ENCODE measurements around the gene UBE2J1.

UBE2J1 gene

GRCh38 chr6:89317067-89317466, 35.5 kb downstream of the UBE2J1 start:
- DNase-seq (ENCODE audit: low spot score): no peak
- no peak for TF ChIP-seq CTCF (IDR thresholded peaks at IDR 0.05; ENCODE audit: extremely low read depth, insufficient read depth, missing control alignments)
- in situ Hi-C loops (cut with MboI; ENCODE audit: low pct_unique_long_range_greater_than_20kb, low sequenced_read_pairs, unreplicated experiment): no loop called here

GRCh38 chr6:89315249-89315885, 37.2 kb downstream of the UBE2J1 start, which contains the start of gene GABRR2:
TSS of gene GABRR2 (minus strand) at chr6:89315299. CDS start at chr6:89315165, 134 bp downstream.
- in situ Hi-C loops (cut with MboI; ENCODE audit: low pct_unique_long_range_greater_than_20kb, low sequenced_read_pairs, unreplicated experiment): no loop called here
- DNase-seq (ENCODE audit: low spot score): no peak
- TF ChIP-seq CTCF (IDR thresholded peaks at IDR 0.05; ENCODE audit: extremely low read depth, insufficient read depth, missing control alignments): no peak

- TF ChIP-seq CTCF (IDR thresholded peaks at IDR 0.05; ENCODE audit: extremely low read depth, insufficient read depth, missing control alignments): no peak
- in situ Hi-C loops (cut with MboI; ENCODE audit: low pct_unique_long_range_greater_than_20kb, low sequenced_read_pairs, unreplicated experiment): no loop called here
- no peak for DNase-seq (ENCODE audit: low spot score)
Observed at GRCh38 chr6:89314692-89315091, 37.8 kb downstream of the UBE2J1 start.

GRCh38 chr6:89313006-89313405, 39.5 kb downstream of the UBE2J1 start:
- no peak for DNase-seq (ENCODE audit: low spot score)
- no peak for TF ChIP-seq CTCF (IDR thresholded peaks at IDR 0.05; ENCODE audit: extremely low read depth, insufficient read depth, missing control alignments)
- in situ Hi-C loops (cut with MboI; ENCODE audit: low pct_unique_long_range_greater_than_20kb, low sequenced_read_pairs, unreplicated experiment): no loop called here

GRCh38 chr6:89311853-89312531, 40.5 kb downstream of the UBE2J1 start:
- no peak for DNase-seq (ENCODE audit: low spot score)
- in situ Hi-C loops (cut with MboI; ENCODE audit: low pct_unique_long_range_greater_than_20kb, low sequenced_read_pairs, unreplicated experiment): no loop called here
- no peak for TF ChIP-seq CTCF (IDR thresholded peaks at IDR 0.05; ENCODE audit: extremely low read depth, insufficient read depth, missing control alignments)

GRCh38 chr6:89311530-89311852, 41.0 kb downstream of the UBE2J1 start:
- no peak for TF ChIP-seq CTCF (IDR thresholded peaks at IDR 0.05; ENCODE audit: extremely low read depth, insufficient read depth, missing control alignments)
- DNase-seq (ENCODE audit: low spot score): no peak
- in situ Hi-C loops (cut with MboI; ENCODE audit: low pct_unique_long_range_greater_than_20kb, low sequenced_read_pairs, unreplicated experiment): no loop called here
